H9 (cell line): ENCODE data around the gene KIRREL3. TPM values are rescaled to one million over a fixed set of nuclear protein-coding genes. Genes with fewer than 3 reads are reported as not detected.

Experiments used
- DNase-seq: peaks from one replicate; pipeline ENCODE4 v3.0.0-alpha.2; 2017
- H2AFZ ChIP-seq: one replicate; pipeline ENCODE4 v1.6.1; 2013; ENCODE audit warnings: mild to moderate bottlenecking, low read length, control low read depth, moderate library complexity
- H2AK5ac ChIP-seq: 2 replicates; pipeline ENCODE4 v1.6.1; 2013; ENCODE audit warnings: low read length, control low read depth, mixed read lengths; ENCODE audit not compliant: insufficient read length
- H2BK120ac ChIP-seq: one replicate; pipeline ENCODE4 v1.6.1; 2013; ENCODE audit warnings: low read depth, mild to moderate bottlenecking, low read length, control low read depth, inconsistent platforms; ENCODE audit not compliant: poor library complexity, severe bottlenecking
- H2BK12ac ChIP-seq: 2 replicates; pipeline ENCODE4 v1.6.1; 2013; ENCODE audit warnings: low read length, control low read depth, mixed read lengths, low read depth; ENCODE audit not compliant: insufficient read length
- H2BK15ac ChIP-seq: 2 replicates; pipeline ENCODE4 v1.6.1; 2013; ENCODE audit warnings: low read depth, low read length, control low read depth
- H2BK20ac ChIP-seq: one replicate; pipeline ENCODE4 v1.6.1; 2013; ENCODE audit warnings: low read depth, mild to moderate bottlenecking, low read length, control low read depth, inconsistent platforms; ENCODE audit not compliant: poor library complexity, severe bottlenecking
- H2BK5ac ChIP-seq: 2 replicates; pipeline ENCODE4 v1.6.1; 2013; ENCODE audit warnings: low read length, control low read depth, mixed read lengths; ENCODE audit not compliant: insufficient read length
- H3K14ac ChIP-seq: 2 replicates; pipeline ENCODE4 v1.6.1; 2013; ENCODE audit warnings: low read length, control low read depth; ENCODE audit not compliant: insufficient read depth
- H3K18ac ChIP-seq: 2 replicates; pipeline ENCODE4 v1.6.1; 2013; ENCODE audit warnings: low read depth, mild to moderate bottlenecking, mixed read lengths, low read length, control low read depth; ENCODE audit not compliant: insufficient read length
- H3K23ac ChIP-seq: 2 replicates; pipeline ENCODE4 v1.6.1; 2013; ENCODE audit warnings: low read length, control low read depth, mixed read lengths, low read depth; ENCODE audit not compliant: insufficient read length
- H3K23me2 ChIP-seq: 2 replicates; pipeline ENCODE4 v1.6.1; 2013; ENCODE audit warnings: low read depth, mild to moderate bottlenecking, mixed read lengths, low read length, control low read depth; ENCODE audit not compliant: insufficient read length, poor library complexity, severe bottlenecking
- H3K27ac ChIP-seq: 2 replicates; pipeline ENCODE4 v1.5.1; 2013; ENCODE audit warnings: low read length, control low read depth, mixed read lengths, low read depth; ENCODE audit not compliant: insufficient read length
- H3K27me3 ChIP-seq: 2 replicates; pipeline ENCODE4 v1.6.1; 2013; ENCODE audit warnings: low read length, control low read depth, inconsistent platforms; ENCODE audit not compliant: insufficient read depth
- H3K4ac ChIP-seq: 2 replicates; pipeline ENCODE4 v1.6.1; 2013; ENCODE audit warnings: low read depth, mild to moderate bottlenecking, control low read depth, inconsistent platforms, low read length, moderate library complexity
- H3K4me1 ChIP-seq: 2 replicates; pipeline ENCODE4 v1.6.1; 2013; ENCODE audit warnings: low read length, control low read depth, inconsistent platforms; ENCODE audit not compliant: insufficient read depth
- H3K4me2 ChIP-seq: 2 replicates; pipeline ENCODE4 v1.6.1; 2013; ENCODE audit warnings: low read length, control low read depth, mixed read lengths; ENCODE audit not compliant: insufficient read length, insufficient read depth
- H3K56ac ChIP-seq: 2 replicates; pipeline ENCODE4 v1.6.1; 2013; ENCODE audit warnings: low read depth, mild to moderate bottlenecking, mixed read lengths, low read length, control low read depth; ENCODE audit not compliant: insufficient read length
- H3K79me1 ChIP-seq: 2 replicates; pipeline ENCODE4 v1.6.1; 2013; ENCODE audit warnings: low read depth, mild to moderate bottlenecking, moderate library complexity, low read length, control low read depth, inconsistent platforms; ENCODE audit not compliant: insufficient read depth, poor library complexity, severe bottlenecking
- H3K79me2 ChIP-seq: 2 replicates; pipeline ENCODE4 v1.6.1; 2013; ENCODE audit warnings: low read length, control low read depth, inconsistent platforms; ENCODE audit not compliant: insufficient read depth
- H3K9ac ChIP-seq: 2 replicates; pipeline ENCODE4 v1.6.1; 2013; ENCODE audit warnings: low read length, control low read depth, mixed read lengths; ENCODE audit not compliant: insufficient read length; ENCODE audit errors: extremely low read depth
- H3K9me3 ChIP-seq: one replicate; pipeline ENCODE4 v1.6.1; 2013; ENCODE audit warnings: low read depth, low read length, inconsistent platforms; ENCODE audit not compliant: control insufficient read depth
- H3T11ph ChIP-seq: one replicate; pipeline ENCODE4 v1.6.1; 2013; ENCODE audit warnings: mild to moderate bottlenecking, low read length, control low read depth, inconsistent platforms
- H4K20me1 ChIP-seq: one replicate; pipeline ENCODE4 v1.6.1; 2013; ENCODE audit not compliant: control insufficient read depth, insufficient read length, insufficient read depth
- H4K5ac ChIP-seq: 2 replicates; pipeline ENCODE4 v1.6.1; 2013; ENCODE audit warnings: low read depth, mild to moderate bottlenecking, mixed read lengths, low read length, control low read depth; ENCODE audit not compliant: insufficient read length
- H4K8ac ChIP-seq: replicated peaks from 2 replicates; pipeline ENCODE4 v1.6.1; 2013; ENCODE audit warnings: low read length, control low read depth, mixed read lengths, low read depth; ENCODE audit not compliant: insufficient read length
- H4K91ac ChIP-seq: 2 replicates; pipeline ENCODE4 v1.6.1; 2013; ENCODE audit warnings: low read depth, mild to moderate bottlenecking, moderate library complexity, mixed read lengths, low read length, control low read depth; ENCODE audit not compliant: insufficient read length
- H3K27ac Mint-ChIP-seq, 3 experiments: 2 replicates in 2 of 3; 3 replicates in 1 of 3; pipeline ENCODE4 v1.8.0; 2020 to 2021; ENCODE audit warnings: mixed read lengths in 3 of 3, mild to moderate bottlenecking in 1 of 3, moderate library complexity in 1 of 3
- H3K27me3 Mint-ChIP-seq: 2 replicates; pipeline ENCODE4 v1.8.0; 2021; ENCODE audit warnings: low read depth, mild to moderate bottlenecking, moderate library complexity, mixed read lengths
- H3K36me3 Mint-ChIP-seq, 3 experiments: 2 replicates in 2 of 3; 3 replicates in 1 of 3; pipeline ENCODE4 v1.8.0; 2020 to 2021; ENCODE audit warnings: low read depth in 3 of 3, mixed read lengths in 3 of 3; ENCODE audit not compliant: insufficient read depth in 1 of 3
- H3K4me1 Mint-ChIP-seq, 2 experiments: 2 replicates each; pipeline ENCODE4 v1.8.0; 2020; ENCODE audit warnings: mixed read lengths in 2 of 2
- H3K4me3 Mint-ChIP-seq, 2 experiments: 2 replicates in 1 of 2; 3 replicates in 1 of 2; pipeline ENCODE4 v1.8.0; 2020 to 2021; ENCODE audit warnings: mild to moderate bottlenecking in 2 of 2, mixed read lengths in 2 of 2, moderate library complexity in 1 of 2
- H3K9me3 Mint-ChIP-seq, 2 experiments: 2 replicates in 1 of 2; 3 replicates in 1 of 2; pipeline ENCODE4 v1.8.0; 2020; ENCODE audit warnings: mild to moderate bottlenecking in 2 of 2, mixed read lengths in 2 of 2, moderate library complexity in 1 of 2
- CTCF ChIP-seq: fragments of 200-600 bp; sonication (generic); conservative IDR thresholded peaks from 3 replicates; pipeline ENCODE4 v1.8.0; 2021; ENCODE audit warnings: antibody characterized with exemption, mild to moderate bottlenecking
- WGBS: extraction: QIAGEN DNeasy Blood & Tissue Kit; methylation state at CpG from one replicate; pipeline ENCODE4 v1.1.7; 2013; ENCODE audit warnings: missing lambda C conversion rate, low lambda C conversion rate, mixed read lengths; ENCODE audit not compliant: insufficient read length; ENCODE audit errors: extremely low coverage; 5-methylcytosine and 5-hydroxymethylcytosine counted together
- total RNA-seq: library from RNA; stranded (reverse); gene quantifications from 2 replicates; pipeline ENCODE4 v1.2.1, GENCODE V29; 2021

Gene KIRREL3
- total RNA-seq, 1 experiment from 2014 or later: 0.17 TPM

GRCh38 chr11:126914166-126914565 is 86.4 kb downstream of the KIRREL3 start:
- Mint-ChIP-seq H3K36me3 (no peaks in the 10 kb centered on the region), H3K4me1 (0 out of 4 replicates have a peak, but pooled peaks cover 0 to 3% of the 10 kb centered on the region in 2 experiments), H3K27ac (no peak overlapping the region), H3K27me3 (no peaks in the 10 kb centered on the region; the same call in 1 of the 2 replicates), H3K9me3 (no peaks in the 10 kb centered on the region), H3K4me3 (no peak overlapping the region)
- H3K4me2 ChIP-seq: no peak overlapping the region
- H3K79me2 ChIP-seq: no peaks in the 10 kb centered on the region
- H4K8ac ChIP-seq: no peak overlapping the region
- H3K27ac ChIP-seq: no peak overlapping the region
- H3K23me2 ChIP-seq: no peaks in the 10 kb centered on the region
- no peak overlapping the region for H2BK5ac ChIP-seq
- no peak overlapping the region for H2BK120ac ChIP-seq
- WGBS: no CpG with 5 or more reads among the region's 1 CpG
- H4K91ac ChIP-seq: no peak overlapping the region
- no peaks in the 10 kb centered on the region for H3K27me3 ChIP-seq
- no peaks in the 10 kb centered on the region for H3K9me3 ChIP-seq
- H3K18ac ChIP-seq: no peak overlapping the region
- H3K9ac ChIP-seq: no peak overlapping the region
- H3K4ac ChIP-seq: no peak overlapping the region
- no peak overlapping the region for H2BK15ac ChIP-seq
- H3K23ac ChIP-seq: no peak overlapping the region
- no peak overlapping the region for H4K5ac ChIP-seq
- H2AFZ ChIP-seq: no peak overlapping the region
- DNase-seq: no peak
- no peak overlapping the region for H3K14ac ChIP-seq
- H2BK20ac ChIP-seq: no peak overlapping the region
- no peak for TF ChIP-seq CTCF
- no peak overlapping the region for H2BK12ac ChIP-seq
- no peak overlapping the region for H3K56ac ChIP-seq
- no peak overlapping the region for H3T11ph ChIP-seq
- H3K4me1 ChIP-seq: no peaks in the 10 kb centered on the region
- no peaks in the 10 kb centered on the region for H4K20me1 ChIP-seq
- H3K79me1 ChIP-seq: no peaks in the 10 kb centered on the region
- H2AK5ac ChIP-seq: no peak overlapping the region
